Body of pancreas (tissue), 4 donors: ENCODE measurements around the gene RNF187. TPM values are rescaled to one million over a fixed set of nuclear protein-coding genes. Genes with fewer than 3 reads are reported as not detected.

Experiments
- ATAC-seq: fragments of 150-250 bp; one replicate; pipeline ENCODE4 v1.9.1; 2016
- DNase-seq, 4 donors: peaks; one replicate each; pipeline ENCODE4 v3.0.0-alpha.2; 2019
- H3K27ac ChIP-seq, 4 donors: fragments of 200-600 bp; sonication (generic); 1 replicate in 3 of 4; 2 replicates in 1 of 4; pipeline versions ENCODE4 v1.5.1 to v1.6.1; 2016 to 2019; ENCODE audit warnings: mild to moderate bottlenecking in 1 of 4, mixed read lengths in 1 of 4, moderate library complexity in 1 of 4
- H3K27me3 ChIP-seq, 2 donors: fragments of 200-600 bp; sonication (generic); one replicate each; pipeline ENCODE4 v1.6.0; 2016; ENCODE audit warnings: mild to moderate bottlenecking in 1 of 2
- H3K36me3 ChIP-seq, 2 donors: fragments of 200-600 bp; sonication (generic); replicated peaks in 1 of 2; 2 replicates each; pipeline ENCODE4 v1.5.1; 2016; ENCODE audit warnings: low read depth in 2 of 2; ENCODE audit not compliant: insufficient read depth in 1 of 2
- H3K4me1 ChIP-seq: fragments of 200-600 bp; sonication (generic); one replicate; pipeline ENCODE4 v1.6.0; 2016
- H3K4me3 ChIP-seq, 2 donors: fragments of 200-600 bp; sonication (generic); 1 replicate in 1 of 2; 2 replicates in 1 of 2; pipeline ENCODE4 v1.5.1; 2016 to 2019
- H3K9me3 ChIP-seq, 3 donors: fragments of 200-600 bp; sonication (generic); 1 replicate in 2 of 3; 2 replicates in 1 of 3; pipeline ENCODE4 v1.5.1; 2016
- CTCF ChIP-seq, 7 experiments: fragments of 450-650 bp in 4 of 7; fragments of 200-600 bp in 3 of 7; sonication (generic) in 3 of 7; IDR thresholded peaks; one replicate each; pipeline ENCODE4 v1.5.1; 2016 to 2019; ENCODE audit warnings: antibody characterized with exemption in 7 of 7
- POLR2A ChIP-seq, 3 donors: fragments of 450-650 bp; IDR thresholded peaks; one replicate each; pipeline ENCODE4 v1.6.1; 2016; ENCODE audit warnings: antibody characterized with exemption in 3 of 3, mild to moderate bottlenecking in 2 of 3
- WGBS, 2 donors: methylation state at CpG; one replicate each; pipeline ENCODE4 v1.1.5; 2017; 5-methylcytosine and 5-hydroxymethylcytosine counted together
- intact Hi-C: fragments of 100-400 bp; cut with DNase I; formaldehyde crosslinking; loops from one replicate; pipeline ENCODE4 v1.15.1; 2023
- total RNA-seq, 2 donors: library from RNA; depleted of rRNA; stranded (reverse); fragments of >200 nt; gene quantifications; one replicate each; pipeline ENCODE4 v1.1.0, GENCODE V29; 2016

The RNF187 gene
- total RNA-seq, 2 donors from 2014 or later, result 20.0 to 35.9 TPM

GRCh38 chr1:228478912-228479711 lies 8.1 kb upstream of the RNF187 start:
- intact Hi-C loops, result no loop called here
- ATAC-seq (no peak), DNase-seq (no peak)
- no peaks in the 10 kb centered on the region for H3K27me3 ChIP-seq
- no peaks in the 10 kb centered on the region for H3K36me3 ChIP-seq
- H3K4me1 ChIP-seq, result no peaks in the 10 kb centered on the region
- no peaks in the 10 kb centered on the region for H3K9me3 ChIP-seq
- 64 to 70% methylated on average over 10 of the region's 10 CpGs for WGBS, 2 donors
- H3K27ac ChIP-seq, result no peak overlapping the region
- H3K4me3 ChIP-seq, result no peak overlapping the region
- TF ChIP-seq CTCF (IDR thresholded peaks at IDR 0.05) (no peak), POLR2A (IDR thresholded peaks at IDR 0.05) (no peak)

- intact Hi-C loops, result no loop called here
- H3K27ac ChIP-seq, result no peak overlapping the region
- DNase-seq (no peak), ATAC-seq (no peak)
- peaks cover 22% of the 10 kb centered on the region for H3K4me1 ChIP-seq
- no peak overlapping the region for H3K4me3 ChIP-seq
- H3K9me3 ChIP-seq, result no peaks in the 10 kb centered on the region
- no peak for TF ChIP-seq POLR2A (IDR thresholded peaks at IDR 0.05)
- no peak for TF ChIP-seq CTCF (IDR thresholded peaks at IDR 0.05)
- WGBS, 2 donors, result 100% methylated on average over 1 of the region's 1 CpG
- no peaks in the 10 kb centered on the region for H3K36me3 ChIP-seq
- H3K27me3 ChIP-seq, result no peaks in the 10 kb centered on the region
Measured at GRCh38 chr1:228483789-228484188, 3.4 kb upstream of the RNF187 start.

GRCh38 chr1:228486596-228487335 lies 416 bp upstream of the RNF187 start:
- 0% methylated on average over 36 to 56 of the region's 60 CpGs for WGBS, 2 donors
- peak overlapping the region; percentile 70 to 97 for H3K4me3 ChIP-seq
- intact Hi-C loops, result no loop called here
- ATAC-seq, result peak; percentile 81
- peak; percentile 64 to 77 (median 71) for DNase-seq
- no peaks in the 10 kb centered on the region for H3K36me3 ChIP-seq
- peak in 1 of 7 experiments; percentile 11 for TF ChIP-seq CTCF (IDR thresholded peaks at IDR 0.05)
- peak in 2 of 3 donors; percentile 43 to 51 for TF ChIP-seq POLR2A (IDR thresholded peaks at IDR 0.05)
- H3K9me3 ChIP-seq, result no peaks in the 10 kb centered on the region
- H3K27ac ChIP-seq, result peak overlapping the region; percentile 96 to 100 (median 100)
- H3K27me3 ChIP-seq, result no peaks in the 10 kb centered on the region
- peaks cover 41% of the 10 kb centered on the region for H3K4me1 ChIP-seq

GRCh38 chr1:228488125-228488817 lies 1.1 kb downstream of the RNF187 start:
- 15 to 24% methylated on average over 13 to 18 of the region's 18 CpGs for WGBS, 2 donors
- Histone ChIP-seq H3K4me3 (peak overlapping the region; percentile 53 to 66), H3K9me3 (no peaks in the 10 kb centered on the region), H3K27ac (peak overlapping the region in 3 of 4 donors; percentile 96 to 100 (median 100)), H3K27me3 (no peaks in the 10 kb centered on the region), H3K4me1 (peaks cover 41% of the 10 kb centered on the region), H3K36me3 (peaks cover 0 to 3% of the 10 kb centered on the region in 2 donors)
- DNase-seq (peak in 2 of 4 donors; percentile 28 to 31), ATAC-seq (no peak)
- intact Hi-C loops, result no loop called here
- no peak for TF ChIP-seq CTCF (IDR thresholded peaks at IDR 0.05)
- no peak for TF ChIP-seq POLR2A (IDR thresholded peaks at IDR 0.05)
